Activated CD8-positive, alpha-beta T cell treated with anti-CD3 and anti-CD28 coated beads, Interleukin-2, amount 10 ng/mL, durations not matched to agents 7 days and 5 days (primary cell): ENCODE data around the gene GSTA1. TPM values are rescaled to one million over a fixed set of nuclear protein-coding genes. Genes with fewer than 3 reads are reported as not detected.

Experiments
- ATAC-seq: fragments of 150-1000 bp; cut with Tn5 transposase; one replicate; pipeline ENCODE4 v1.10.0; 2021; ENCODE audit warnings: moderate library complexity
- CTCF ChIA-PET: fragments of 350-600 bp; sonication (Branson Sonifier 250); formaldehyde crosslinking; loops from one replicate; lab custom pipeline; 2021; ENCODE audit warnings: antibody characterized with exemption; lab: Charles Lee
- POLR2A ChIA-PET: fragments of 350-600 bp; sonication (Branson Sonifier 250); formaldehyde crosslinking; loops from one replicate; lab custom pipeline; 2021; ENCODE audit warnings: antibody characterized with exemption; lab: Charles Lee
- DNase-seq: peaks from one replicate; pipeline ENCODE4 v3.0.0-alpha.2; 2020
- H3K27ac Mint-ChIP-seq: one replicate; pipeline ENCODE4 v1.8.0; 2021; ENCODE audit warnings: mild to moderate bottlenecking, mixed read lengths
- H3K27me3 Mint-ChIP-seq: one replicate; pipeline ENCODE4 v1.8.0; 2021; ENCODE audit warnings: low read depth, mixed read lengths
- H3K36me3 Mint-ChIP-seq: one replicate; pipeline ENCODE4 v1.8.0; 2021; ENCODE audit warnings: low read depth, mixed read lengths
- H3K4me1 Mint-ChIP-seq: one replicate; pipeline ENCODE4 v1.8.0; 2021; ENCODE audit warnings: low read depth, mixed read lengths
- H3K4me3 Mint-ChIP-seq: one replicate; pipeline ENCODE4 v1.8.0; 2021; ENCODE audit warnings: mild to moderate bottlenecking, mixed read lengths
- H3K9me3 Mint-ChIP-seq: one replicate; pipeline ENCODE4 v1.8.0; 2022; ENCODE audit warnings: mixed read lengths; ENCODE audit not compliant: insufficient read depth
- total RNA-seq, 2 experiments: library from RNA; stranded (reverse); gene quantifications; one replicate each; pipeline ENCODE4 v1.2.3, GENCODE V29; 2021

The GSTA1 gene
- total RNA-seq, 2 experiments from 2014 or later, result not detected

DNA sequence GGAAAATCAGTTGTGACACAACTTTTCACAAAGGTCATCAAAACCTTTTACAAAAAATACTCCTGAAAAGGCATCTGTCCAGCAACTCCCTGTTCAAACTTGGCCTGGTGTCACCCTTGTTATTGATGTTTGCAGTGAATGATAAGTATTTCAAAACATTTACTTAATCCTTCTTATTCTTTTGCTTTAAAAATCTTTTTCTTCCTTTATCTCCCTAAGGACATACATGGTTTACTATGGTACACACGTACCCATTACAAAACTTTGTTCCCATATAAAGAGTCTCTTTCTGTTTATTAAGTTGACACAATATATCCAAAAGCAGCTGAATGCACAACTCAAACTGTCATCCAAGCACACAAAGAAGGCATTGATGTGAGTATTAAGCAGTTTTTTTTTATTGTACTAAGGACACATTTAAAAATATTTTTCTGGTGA is 57.8 kb downstream of the GSTA1 start:
- ChIA-PET CTCF (no interaction called here), POLR2A (no interaction called here)
- ATAC-seq (no peak), DNase-seq (no peak)
- no peak overlapping the region for H3K4me3 Mint-ChIP-seq
- no peaks in the 10 kb centered on the region for H3K4me1 Mint-ChIP-seq
- H3K36me3 Mint-ChIP-seq, result no peaks in the 10 kb centered on the region
- peaks cover 9% of the 10 kb centered on the region for H3K27me3 Mint-ChIP-seq
- H3K9me3 Mint-ChIP-seq, result no peaks in the 10 kb centered on the region
- H3K27ac Mint-ChIP-seq, result no peak overlapping the region

GRCh38 chr6:52741872-52742271 is 61.7 kb downstream of the GSTA1 start:
- Mint-ChIP-seq H3K36me3 (no peaks in the 10 kb centered on the region), H3K27me3 (peaks cover 9% of the 10 kb centered on the region), H3K27ac (no peak overlapping the region), H3K4me1 (no peaks in the 10 kb centered on the region), H3K4me3 (no peak overlapping the region), H3K9me3 (no peaks in the 10 kb centered on the region)
- DNase-seq (no peak), ATAC-seq (no peak)
- ChIA-PET POLR2A (no interaction called here), CTCF (no interaction called here)

Other genes starting within 250 kb of the GSTA1 start
- gene TRAM2, start 226.8 kb downstream of the GSTA1 start, total RNA-seq, result 1 to 10 TPM; 1.4 TPM
- gene TMEM14A, start 132.7 kb downstream of the GSTA1 start, total RNA-seq, result 10 to 100 TPM; 21.5 to 22.2 TPM
- not detected for gene GSTA2, start 40.3 kb downstream of the GSTA1 start, total RNA-seq
- gene GSTA5, start 37.0 kb upstream of the GSTA1 start, total RNA-seq, result not detected
- not detected for gene GSTA3, start 105.9 kb upstream of the GSTA1 start, total RNA-seq
- 1 to 10 TPM; 2.9 to 3.5 TPM for gene GSTA4, start 191.5 kb upstream of the GSTA1 start, total RNA-seq